Skin epidermis (tissue), 12 donors: ENCODE measurements around the gene THAP6.
"Not testable (repeated sequence)": the region's sequence is repeated elsewhere in the genome, so short reads cannot be mapped to it uniquely, and the experiment has no call there.

Source experiments
- H3K27ac ChIP-seq, 21 experiments: fragments of 200-600 bp; sonication (generic) in 11 of 21; one replicate each; pipeline ENCODE4 v1.5.0; 2020; ENCODE audit warnings: mild to moderate bottlenecking in 3 of 21, inconsistent platforms in 2 of 21, moderate library complexity in 2 of 21
- H3K4me3 ChIP-seq, 7 experiments: fragments of 200-600 bp; sonication (generic) in 2 of 7; one replicate each; pipeline ENCODE4 v1.5.0; 2020; ENCODE audit warnings: inconsistent platforms in 2 of 7, mild to moderate bottlenecking in 2 of 7, moderate library complexity in 1 of 7

THAP6 gene

GRCh38 chr4:75514131-75514948, at the start of gene THAP6, which contains the start of gene RCHY1:
Gene THAP6, plus strand, starts transcription at chr4:75514473. Its CDS starts 980 bp downstream, at chr4:75515453.
Gene RCHY1, minus strand, starts transcription at chr4:75514403. Its CDS starts 117 bp downstream, at chr4:75514286.
- peak within 1 kb of the TSS; percentile 60 to 99 (median 93) for H3K27ac ChIP-seq
- peak within 1 kb of the TSS; percentile 44 to 83 (median 74) for H3K4me3 ChIP-seq

DNA sequence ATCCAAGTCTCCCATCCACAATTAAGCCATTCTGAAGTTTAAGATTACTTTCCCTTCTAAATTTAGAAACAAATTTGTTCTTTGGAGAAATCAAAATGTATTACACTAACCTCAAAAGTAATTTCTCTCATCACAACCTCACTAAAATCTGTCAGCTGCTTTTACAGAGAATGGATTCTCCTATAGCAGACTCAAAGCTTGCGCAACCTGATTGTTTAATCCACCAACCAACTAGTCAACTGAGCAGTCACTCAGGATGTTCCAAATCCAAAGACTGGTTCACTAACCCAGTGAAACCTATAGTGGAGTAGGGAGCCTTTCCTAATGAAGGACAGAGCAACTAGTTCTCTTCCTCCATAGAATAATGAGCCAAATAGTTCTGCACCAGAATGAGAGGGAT, 44.4 kb upstream of the THAP6 start:
- H3K27ac ChIP-seq = no peak overlapping the region
- no peak overlapping the region for H3K4me3 ChIP-seq

DNA sequence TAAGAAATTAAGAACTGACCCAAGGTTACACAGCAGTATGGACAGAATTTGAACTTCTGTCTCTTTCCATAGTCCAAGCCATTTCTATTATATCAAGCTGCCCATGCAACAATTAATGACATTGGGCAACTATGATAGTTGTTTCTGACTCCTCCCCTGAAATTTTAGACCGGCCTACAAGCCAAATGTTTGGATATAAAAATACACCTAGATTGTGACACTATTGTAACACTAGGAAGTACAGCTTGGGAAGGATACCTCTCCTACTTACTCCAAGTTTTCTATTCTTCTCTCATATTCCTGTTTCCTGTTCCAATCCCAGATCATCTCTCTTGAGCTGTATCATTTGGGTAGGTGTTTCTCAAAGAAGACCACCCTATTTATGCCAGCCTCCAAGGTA, 43.5 kb upstream of the THAP6 start:
- no peak overlapping the region for H3K27ac ChIP-seq

DNA sequence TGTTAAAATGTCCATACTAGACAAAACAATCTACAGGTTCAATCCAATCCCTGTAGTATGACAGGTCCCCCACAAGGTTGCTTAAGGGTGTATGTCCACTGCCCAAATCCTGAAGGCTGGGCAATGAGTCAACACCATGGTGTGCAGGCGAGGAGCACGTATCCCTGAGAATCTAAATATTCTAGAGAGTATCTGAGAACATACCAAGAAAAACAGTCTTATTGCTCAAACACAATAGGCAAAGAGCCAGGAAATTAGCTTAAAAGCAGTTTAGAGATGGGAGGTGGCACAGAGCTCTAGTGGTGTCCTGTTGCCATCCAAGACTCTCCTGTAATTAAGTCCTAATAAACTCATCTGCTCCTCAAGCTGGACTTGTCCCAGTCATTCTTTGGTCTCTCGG, 37.1 kb upstream of the THAP6 start:
- no peak overlapping the region for H3K27ac ChIP-seq
- H3K4me3 ChIP-seq = no peak overlapping the region

More for the DNA sequence above, 43.5 kb upstream of the THAP6 start:
- no peak overlapping the region for H3K4me3 ChIP-seq

- Histone ChIP-seq H3K27ac (no peak overlapping the region), H3K4me3 (no peak overlapping the region)
Observed at GRCh38 chr4:75484190-75484589, 30.1 kb upstream of the THAP6 start.

- no peak overlapping the region for H3K27ac ChIP-seq
- no peak overlapping the region for H3K4me3 ChIP-seq
Observed at GRCh38 chr4:75490155-75490554, 24.1 kb upstream of the THAP6 start.

DNA sequence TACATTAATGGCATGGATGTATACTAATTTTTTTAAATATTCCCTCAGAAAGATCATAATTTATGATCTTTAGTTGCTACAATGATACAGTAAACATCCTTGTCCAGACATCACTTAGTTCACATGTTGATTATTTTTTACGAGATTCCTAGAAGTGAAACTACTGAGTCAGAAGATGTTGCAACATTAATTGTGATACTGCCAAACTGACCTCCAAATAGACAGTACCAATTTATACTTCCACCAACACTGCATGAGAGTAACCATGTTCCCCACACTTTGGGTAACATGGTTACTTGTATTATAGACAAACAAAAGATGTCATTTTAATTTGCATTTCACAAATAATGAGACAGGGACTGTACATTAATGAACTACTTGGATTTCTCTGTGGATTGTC, 19.7 kb upstream of the THAP6 start:
- H3K27ac ChIP-seq = peak overlapping the region in 1 of 21 experiments; percentile 34

GRCh38 chr4:75495476-75495875, 18.8 kb upstream of the THAP6 start:
- H3K27ac ChIP-seq = no peak overlapping the region
- H3K4me3 ChIP-seq = no peak overlapping the region

More for the DNA sequence above, 19.7 kb upstream of the THAP6 start:
- no peak overlapping the region for H3K4me3 ChIP-seq

GRCh38 chr4:75496406-75496805, 17.9 kb upstream of the THAP6 start:
- Histone ChIP-seq H3K27ac (no peak overlapping the region), H3K4me3 (no peak overlapping the region)

- H3K4me3 ChIP-seq = no peak overlapping the region
Observed at GRCh38 chr4:75497133-75497532, 17.1 kb upstream of the THAP6 start.

DNA sequence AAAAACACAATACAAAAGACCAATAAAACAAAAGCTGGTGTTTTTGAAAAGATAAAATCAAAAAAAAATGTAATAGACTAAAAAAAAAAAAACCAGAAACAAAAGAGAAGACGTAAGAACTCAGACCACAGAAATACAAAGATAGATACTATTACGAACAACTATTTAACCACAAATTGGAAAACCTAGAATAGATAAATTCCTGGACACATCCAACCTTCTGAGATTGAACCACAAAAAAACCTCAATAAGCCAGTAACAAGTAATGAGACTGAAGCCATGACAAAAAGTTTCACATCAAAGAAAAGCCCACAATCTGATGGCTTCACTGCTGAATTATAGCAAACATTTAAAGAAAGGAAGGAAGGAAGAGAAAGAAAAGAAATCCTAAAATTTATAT, 16.2 kb upstream of the THAP6 start:
- Histone ChIP-seq H3K4me3 (no peak overlapping the region), H3K27ac (no peak overlapping the region)

More at GRCh38 chr4:75497133-75497532, 17.1 kb upstream of the THAP6 start:
- no peak overlapping the region for H3K27ac ChIP-seq

- Histone ChIP-seq H3K4me3 (no peak overlapping the region), H3K27ac (no peak overlapping the region)
Observed at GRCh38 chr4:75499900-75500299, 14.4 kb upstream of the THAP6 start.

GRCh38 chr4:75502671-75503070, 11.6 kb upstream of the THAP6 start:
- Histone ChIP-seq H3K27ac (no peak overlapping the region), H3K4me3 (no peak overlapping the region)

DNA sequence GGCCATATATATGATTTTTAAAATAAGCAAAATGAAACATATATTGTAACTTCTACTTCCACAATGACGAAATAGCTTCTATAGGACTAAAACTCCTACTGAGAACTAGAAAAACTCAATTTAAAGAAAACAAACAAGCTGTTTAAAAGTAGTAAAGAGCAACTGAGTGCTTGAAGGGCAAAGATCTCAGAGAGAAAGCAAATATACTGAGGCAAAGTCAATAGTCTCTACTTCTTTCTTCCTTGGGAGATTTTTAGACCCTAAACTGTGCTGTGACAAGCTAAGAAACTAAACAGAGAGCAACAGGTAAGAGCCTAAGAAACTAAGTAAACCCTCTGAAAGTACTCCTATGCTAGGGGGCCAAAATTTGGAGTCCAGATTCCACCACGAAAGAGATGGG, 8.6 kb upstream of the THAP6 start:
- no peak overlapping the region for H3K4me3 ChIP-seq
- no peak overlapping the region for H3K27ac ChIP-seq

GRCh38 chr4:75509592-75509991, 4.7 kb upstream of the THAP6 start:
- H3K27ac ChIP-seq, H3K4me3 ChIP-seq: not testable (repeated sequence)

- peak overlapping the region in 1 of 7 experiments; percentile 55 for H3K4me3 ChIP-seq
- peak overlapping the region in 11 of 21 experiments; percentile 1 to 99 (median 36) for H3K27ac ChIP-seq
Observed at GRCh38 chr4:75511841-75512240, 2.4 kb upstream of the THAP6 start.

- Histone ChIP-seq H3K27ac (peak overlapping the region in 13 of 21 experiments; percentile 1 to 99 (median 90)), H3K4me3 (peak overlapping the region; percentile 44 to 83 (median 74))
Observed at GRCh38 chr4:75512386-75513211, 1.7 kb upstream of the THAP6 start.

- Histone ChIP-seq H3K27ac (peak overlapping the region; percentile 60 to 99 (median 93)), H3K4me3 (peak overlapping the region; percentile 44 to 83 (median 74))
Observed at GRCh38 chr4:75513526-75514130, 645 bp upstream of the THAP6 start.

DNA sequence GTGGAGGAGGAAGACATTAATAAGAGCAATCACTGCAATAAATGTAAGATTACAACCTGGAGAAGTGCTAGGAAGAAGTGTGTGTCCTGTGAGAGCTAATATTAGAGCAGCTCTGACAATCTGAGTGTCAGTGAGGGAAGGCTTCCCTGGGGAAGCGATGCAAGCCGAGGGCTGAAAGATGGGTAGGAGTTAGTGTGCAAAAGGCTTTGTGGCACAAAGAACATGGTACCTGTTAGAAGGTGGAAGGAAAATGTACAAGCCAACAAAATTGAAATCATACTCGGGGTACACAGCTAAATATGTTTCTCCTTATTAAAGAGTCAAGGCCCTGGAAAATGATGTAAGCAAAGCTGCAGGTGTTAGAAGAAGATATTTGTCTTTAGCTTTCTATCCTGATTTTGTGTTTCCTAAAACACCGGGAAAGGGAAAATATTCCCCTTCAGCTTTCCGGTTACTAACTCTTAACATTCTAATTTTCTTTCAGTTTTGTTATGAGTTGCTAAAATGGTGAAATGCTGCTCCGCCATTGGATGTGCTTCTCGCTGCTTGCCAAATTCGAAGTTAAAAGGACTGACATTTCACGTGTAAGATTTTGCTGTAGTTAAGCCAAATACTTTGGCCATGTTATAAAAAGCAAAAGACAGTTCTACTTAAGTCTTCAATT, 808 bp downstream of the THAP6 start:
- peak overlapping the region; percentile 60 to 99 (median 93) for H3K27ac ChIP-seq
- peak overlapping the region; percentile 44 to 83 (median 74) for H3K4me3 ChIP-seq

- H3K4me3 ChIP-seq = no peak overlapping the region
- peak overlapping the region in 1 of 21 experiments; percentile 99 for H3K27ac ChIP-seq
Observed at GRCh38 chr4:75516144-75516543, 1.9 kb downstream of the THAP6 start.
